HG03565 (cell line): ENCODE data around the gene MTERF4.

ENCODE experiments used
- ATAC-seq: cut with Tn5 transposase; IDR thresholded peaks from one replicate; pipeline ENCODE4 v1.9.1; 2021; ENCODE audit warnings: mild to moderate bottlenecking, moderate library complexity; ENCODE audit not compliant: unreplicated experiment

Gene MTERF4

DNA sequence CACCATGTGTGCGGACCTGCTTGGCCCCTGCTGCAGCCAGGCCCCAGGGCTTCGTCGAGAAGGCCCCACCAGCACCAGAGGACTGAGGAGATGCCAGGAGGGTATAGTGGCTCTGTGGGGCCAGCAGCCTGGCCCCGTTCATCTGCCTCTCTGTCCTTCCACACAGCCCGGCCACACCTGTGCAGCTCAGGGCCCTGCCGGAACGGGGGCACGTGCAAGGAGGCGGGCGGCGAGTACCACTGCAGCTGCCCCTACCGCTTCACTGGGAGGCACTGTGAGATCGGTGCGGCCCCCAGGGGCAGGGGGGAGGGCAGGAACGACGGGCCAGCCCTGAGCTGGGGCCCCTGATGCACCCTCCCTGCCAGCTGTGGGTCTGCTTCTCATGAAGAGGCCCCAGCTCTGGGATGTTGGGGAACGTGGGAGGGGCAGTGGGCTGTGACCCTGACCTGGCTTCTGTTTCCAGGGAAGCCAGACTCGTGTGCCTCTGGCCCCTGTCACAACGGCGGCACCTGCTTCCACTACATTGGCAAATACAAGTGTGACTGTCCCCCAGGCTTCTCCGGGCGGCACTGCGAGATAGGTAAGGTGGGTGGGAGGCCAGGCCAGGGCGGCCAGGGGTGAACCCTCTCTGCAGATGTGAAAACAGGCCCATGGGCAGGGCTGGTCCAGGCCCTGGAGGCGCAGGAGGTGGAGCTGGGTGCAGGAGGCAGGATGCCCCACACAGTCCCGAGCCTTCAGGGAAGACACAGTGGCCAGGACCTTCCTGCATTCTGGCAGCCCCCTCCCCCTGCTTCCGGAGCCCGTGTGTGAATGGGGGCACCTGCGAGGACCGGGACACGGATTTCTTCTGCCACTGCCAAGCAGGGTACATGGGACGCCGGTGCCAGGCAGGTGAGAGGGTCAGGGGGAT lies 50.3 kb downstream of the MTERF4 start:
- ATAC-seq, result no peak

DNA sequence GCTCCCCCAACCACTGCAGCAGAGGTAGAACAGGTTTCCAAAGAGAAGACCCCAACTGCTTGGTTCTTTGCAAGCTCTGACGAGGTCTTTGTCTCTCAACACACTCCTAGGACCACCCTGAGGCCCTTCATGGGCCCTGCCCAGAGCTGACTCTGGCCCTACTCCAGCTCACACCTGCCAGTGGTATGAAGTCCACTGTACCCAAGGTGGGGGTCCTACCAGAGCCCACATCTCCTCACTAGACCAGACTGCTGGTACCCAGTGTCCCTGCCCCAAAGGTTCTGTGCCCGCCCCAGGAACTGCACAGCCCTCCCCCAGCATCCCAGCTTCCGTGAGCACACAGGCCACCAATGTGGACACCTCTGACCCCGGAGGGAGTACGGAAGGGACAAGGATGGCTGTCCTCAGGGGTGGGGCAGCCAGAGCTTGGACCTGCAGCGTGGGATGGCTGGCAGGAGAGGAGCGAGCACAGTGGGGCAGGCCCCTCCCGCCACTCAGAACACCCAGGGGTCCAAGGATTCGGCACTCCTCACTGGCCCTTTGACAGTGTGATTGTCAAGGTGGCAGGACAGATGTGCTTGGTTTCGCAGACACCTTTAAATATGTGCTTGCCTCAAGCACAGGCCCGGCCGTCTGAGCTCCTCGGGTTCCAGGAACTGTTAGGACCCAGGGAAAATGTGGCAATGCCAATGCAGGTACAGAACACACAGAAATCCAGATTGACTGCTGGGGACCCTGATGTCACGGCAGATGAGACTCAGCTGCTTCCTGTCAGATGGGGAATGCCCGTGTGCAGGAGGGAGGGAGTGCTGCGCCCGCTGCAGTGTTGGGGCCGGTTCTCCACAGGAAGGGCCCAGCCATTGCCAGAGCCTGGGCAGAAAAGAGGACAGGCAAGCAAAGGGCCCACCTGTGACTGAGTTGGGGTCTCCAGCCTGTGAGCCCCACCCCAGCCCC lies 51.2 kb downstream of the MTERF4 start:
- ATAC-seq, result no peak

DNA sequence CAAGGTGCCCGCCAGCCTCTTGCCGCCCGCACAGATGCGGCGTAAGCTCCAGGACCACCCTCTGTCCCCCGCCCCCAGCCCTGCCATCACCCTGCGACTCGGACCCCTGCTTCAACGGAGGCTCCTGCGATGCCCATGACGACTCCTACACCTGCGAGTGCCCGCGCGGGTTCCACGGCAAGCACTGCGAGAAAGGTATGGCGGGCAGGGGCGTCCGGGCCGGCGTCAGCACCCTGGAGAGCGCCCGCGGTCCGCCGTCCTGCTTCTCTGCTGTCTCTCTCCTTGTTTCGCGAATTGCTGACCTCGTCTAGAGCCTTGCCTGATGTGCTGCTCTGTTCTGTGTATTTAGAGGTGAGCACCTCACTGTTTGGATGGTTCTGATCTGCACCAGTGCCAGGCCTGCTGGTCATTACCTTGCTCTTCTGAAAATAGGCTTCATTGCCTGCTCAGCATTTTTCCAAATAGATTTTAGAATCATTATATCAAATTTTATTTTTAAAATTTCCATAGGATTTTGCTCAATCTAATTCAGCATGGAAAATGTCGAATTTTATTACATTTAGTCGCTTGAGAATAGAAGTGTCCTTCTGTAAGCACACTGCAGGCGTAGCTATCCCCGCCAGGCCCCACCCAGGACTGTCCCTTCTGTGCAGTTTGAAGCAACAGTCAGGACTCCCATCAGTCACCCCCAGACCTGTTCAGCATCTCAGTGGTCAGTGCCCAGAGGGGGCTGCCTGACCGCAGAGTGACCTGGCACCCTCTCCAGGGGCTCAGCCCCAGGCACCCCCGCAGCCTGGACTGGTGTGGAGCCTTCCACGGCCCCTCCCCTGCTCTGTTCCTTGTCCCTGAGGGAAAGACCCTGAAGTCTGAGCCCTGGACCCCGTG lies 52.1 kb downstream of the MTERF4 start:
- no peak for ATAC-seq

DNA sequence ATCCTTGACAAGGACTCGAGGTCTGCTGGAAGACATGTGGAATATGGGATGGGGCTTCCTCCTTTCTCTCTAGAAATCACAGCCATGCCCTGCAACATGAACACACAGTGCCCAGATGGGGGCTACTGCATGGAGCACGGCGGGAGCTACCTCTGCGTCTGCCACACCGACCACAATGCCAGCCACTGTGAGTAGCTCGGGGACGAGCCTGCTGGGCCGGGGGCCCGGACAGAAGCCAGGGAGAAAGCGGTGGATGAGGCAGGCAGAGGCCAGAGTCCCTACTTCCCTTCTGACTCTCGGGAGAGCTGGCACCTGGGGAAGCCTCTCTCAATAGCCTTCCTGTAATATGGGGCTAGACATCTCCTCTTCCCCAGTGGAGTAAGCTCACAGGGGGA lies 53.1 kb downstream of the MTERF4 start:
- no peak for ATAC-seq

DNA sequence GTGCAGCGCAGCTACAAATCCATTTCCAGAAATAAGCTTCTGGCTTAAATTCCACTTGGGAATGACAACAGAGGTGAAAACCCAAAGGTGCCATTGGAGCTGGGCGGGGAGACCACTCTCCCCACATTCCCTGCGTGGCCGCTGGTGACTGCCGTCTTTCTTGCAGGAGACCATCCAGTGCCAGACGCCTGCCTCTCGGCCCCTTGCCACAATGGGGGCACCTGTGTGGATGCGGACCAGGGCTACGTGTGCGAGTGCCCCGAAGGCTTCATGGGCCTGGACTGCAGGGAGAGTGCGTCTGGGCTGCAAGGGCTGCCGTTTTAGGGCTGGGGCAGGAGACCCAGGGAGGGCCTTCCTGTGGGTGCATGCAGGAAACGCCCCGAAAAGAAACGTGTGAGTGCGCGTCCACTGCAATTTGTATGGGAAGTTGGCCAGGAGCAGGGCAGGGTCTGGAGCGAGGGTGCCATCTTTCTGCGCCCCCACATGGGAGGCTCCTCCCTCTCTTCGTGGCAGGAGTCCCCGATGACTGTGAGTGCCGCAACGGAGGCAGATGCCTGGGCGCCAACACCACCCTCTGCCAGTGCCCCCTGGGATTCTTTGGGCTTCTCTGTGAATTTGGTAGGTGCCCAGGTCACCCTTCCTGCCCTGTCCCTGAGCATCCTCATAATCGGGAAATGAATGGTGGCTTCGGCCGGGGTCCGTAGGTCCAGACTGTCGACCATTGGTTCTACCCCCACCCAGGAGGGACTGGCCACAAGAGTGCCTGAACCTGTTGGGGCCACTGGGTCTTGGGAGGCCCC lies 53.7 kb downstream of the MTERF4 start:
- no peak for ATAC-seq

DNA sequence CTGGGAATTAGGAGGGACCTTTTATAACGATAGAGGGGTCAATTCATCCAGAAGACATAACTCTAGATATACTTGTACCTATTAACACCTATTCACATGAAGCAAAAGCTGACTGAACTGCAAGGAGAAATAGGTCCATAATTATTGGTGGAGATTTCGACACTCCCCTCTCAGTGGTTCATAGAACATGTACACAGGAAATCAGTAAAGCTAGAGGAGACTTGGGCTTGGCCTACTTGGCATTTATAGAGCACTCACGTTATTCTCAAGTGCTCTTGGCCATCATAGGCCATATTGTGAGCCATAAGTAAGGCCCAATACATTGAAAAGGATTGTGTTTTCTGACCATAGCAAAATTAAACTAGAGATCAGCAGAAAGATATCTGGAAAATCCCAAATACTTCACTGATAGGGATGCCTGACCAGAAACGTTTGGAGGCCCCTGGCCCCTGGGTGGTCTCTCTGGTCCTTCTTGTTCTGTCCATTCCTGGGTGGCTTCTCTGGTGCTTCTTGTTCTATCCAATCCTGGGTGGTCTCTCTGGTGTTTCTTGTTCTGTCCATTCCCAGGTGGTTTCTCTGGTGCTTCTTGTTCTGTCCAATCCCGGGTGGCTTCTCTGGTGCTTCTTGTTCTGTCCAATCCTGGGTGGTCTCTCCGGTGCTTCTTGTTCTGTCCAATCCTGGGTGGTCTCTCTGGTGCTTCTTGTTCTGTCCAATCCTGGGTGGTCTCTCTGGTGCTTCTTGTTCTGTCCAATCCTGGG lies 54.7 kb downstream of the MTERF4 start:
- ATAC-seq, result no peak
